ENCODE data around the gene SACM1L. TPM values are rescaled to one million over a fixed set of nuclear protein-coding genes. Genes with fewer than 3 reads are reported as not detected.

The SACM1L gene
- total and polyA plus RNA-seq, 2 of the 8 experiments (the other 6 are each of a cell fraction or from before 2014, with no cell fraction given), result 20.1 to 61.0 TPM

- TF ChIP-seq JUN (IDR thresholded peaks at IDR 0.05; ENCODE audit: low read depth, low read length), result no peak
- no peak for TF ChIP-seq SAP30 (IDR thresholded peaks at IDR 0.05; ENCODE audit: insufficient read depth, insufficient replicate concordance, low read length)
- TF ChIP-seq, protein P1, sequence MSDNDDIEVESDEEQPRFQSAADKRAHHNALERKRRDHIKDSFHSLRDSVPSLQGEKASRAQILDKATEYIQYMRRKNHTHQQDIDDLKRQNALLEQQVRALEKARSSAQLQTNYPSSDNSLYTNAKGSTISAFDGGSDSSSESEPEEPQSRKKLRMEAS (IDR thresholded peaks at IDR 0.05), result peak; percentile 91
- no peak for TF ChIP-seq RNF2 (IDR thresholded peaks at IDR 0.05; ENCODE audit: borderline replicate concordance, low read depth, low read length, missing control alignments, poor library complexity, severe bottlenecking)
- TF ChIP-seq POLR2AphosphoS5 (IDR thresholded peaks at IDR 0.05; ENCODE audit: low read depth, low read length), result peak; percentile 65
- TF ChIP-seq POU5F1 (IDR thresholded peaks at IDR 0.05; ENCODE audit: low read depth, low read length), result no peak
- TF ChIP-seq TEAD4 (IDR thresholded peaks at IDR 0.05; ENCODE audit: low read depth, low read length), result 0 out of 2 replicates have a peak, but pooled peaks have one; percentile 73
- peak; percentile 74 for TF ChIP-seq PHF8 (conservative IDR thresholded peaks at IDR 0.05; ENCODE audit: low read depth, low read length)
- TF ChIP-seq POLR2A (IDR thresholded peaks at IDR 0.05; ENCODE audit: control extremely low read depth in 1 of 2, low read depth in 2 of 2, low read length in 2 of 2), result peak in 1 of 2 experiments; percentile 73; a peak in 2 of 3 replicates
- peak; percentile 88; the same call in 1 of the 2 replicates for TF ChIP-seq MAFK (IDR thresholded peaks at IDR 0.05; ENCODE audit: low read depth, low read length)
- TF ChIP-seq NANOG (IDR thresholded peaks at IDR 0.05; ENCODE audit: insufficient read depth, low read depth, low read length, poor library complexity, severe bottlenecking), result no peak
- peak; percentile 40 to 80; a peak in 2 of 4 replicates for TF ChIP-seq SIN3A (conservative IDR thresholded peaks at IDR 0.05 in 1 of 2, IDR thresholded peaks at IDR 0.05 in 1 of 2; ENCODE audit: low read depth in 1 of 2, low read length in 2 of 2)
- no peak for TF ChIP-seq CHD1 (IDR thresholded peaks at IDR 0.05; ENCODE audit: low read depth, low read length)
Measured at GRCh38 chr3:45688882-45689786, at the start of gene SACM1L (continued).

Data from H1 (cell line).